ENCODE data around the gene HS3ST3A1. TPM values are rescaled to one million over a fixed set of nuclear protein-coding genes. Genes with fewer than 3 reads are reported as not detected.
A peak's percentile ranks its signal among the peaks of the same experiment; 100 is the strongest.

The HS3ST3A1 gene
- total and polyA plus RNA-seq, 2 experiments from 2014 or later: 39.2 to 85.1 TPM

GRCh38 chr17:13646411-13646810 lies 44.7 kb upstream of the HS3ST3A1 start:
- H4K20me1 ChIP-seq (ENCODE audit: insufficient read depth): no peaks in the 10 kb centered on the region
- 2 to 4% methylated on average over 2 of the region's 2 CpGs for WGBS, 2 experiments (ENCODE audit: low coverage in 1 of 2, low lambda C conversion rate in 2 of 2, missing lambda C conversion rate in 2 of 2)
- no peaks in the 10 kb centered on the region for H3K36me3 ChIP-seq (ENCODE audit: low read depth)
- peak overlapping the region; percentile 44 for H3K27ac ChIP-seq
- H3K79me2 ChIP-seq (ENCODE audit: insufficient read depth): no peaks in the 10 kb centered on the region
- H3K9me3 ChIP-seq (ENCODE audit: low read depth): no peaks in the 10 kb centered on the region
- in situ Hi-C loops (cut with MboI): no loop called here
- H3F3A ChIP-seq (ENCODE audit: insufficient read depth): peaks cover 15% of the 10 kb centered on the region; the same call in 1 of the 2 replicates
- no peaks in the 10 kb centered on the region for H3K9me2 ChIP-seq (ENCODE audit: insufficient read depth)
- no peak for TF ChIP-seq EZH2 (IDR thresholded peaks at IDR 0.05; ENCODE audit: insufficient read depth, poor library complexity, severe bottlenecking)
- no peak for TF ChIP-seq EZH2phosphoT487 (IDR thresholded peaks at IDR 0.05; ENCODE audit: insufficient read depth, low read depth)
- peak overlapping the region; percentile 59 for H2AFZ ChIP-seq
- DNase-seq: peak; percentile 69
- H3K4me2 ChIP-seq (ENCODE audit: unreplicated experiment): peak overlapping the region; percentile 54
- H3K4me3 ChIP-seq: 0 out of 2 replicates have a peak overlapping the region, but pooled peaks have one; percentile 7
- no peak overlapping the region for H3K9ac ChIP-seq
- H3K27me3 ChIP-seq (replicated peaks; ENCODE audit: insufficient read depth): no peaks in the 10 kb centered on the region
- peaks cover 13% of the 10 kb centered on the region for H3K4me1 ChIP-seq (ENCODE audit: insufficient read depth)

GRCh38 chr17:13643180-13643579 lies 41.5 kb upstream of the HS3ST3A1 start:
- Histone ChIP-seq H4K20me1 (ENCODE audit: insufficient read depth) (no peaks in the 10 kb centered on the region), H3K79me2 (ENCODE audit: insufficient read depth) (no peaks in the 10 kb centered on the region), H3F3A (ENCODE audit: insufficient read depth) (peaks cover 15% of the 10 kb centered on the region; the same call in 1 of the 2 replicates), H3K9ac (no peak overlapping the region), H3K27ac (no peak overlapping the region), H3K27me3 (replicated peaks; ENCODE audit: insufficient read depth) (no peaks in the 10 kb centered on the region), H3K4me1 (ENCODE audit: insufficient read depth) (peaks cover 13% of the 10 kb centered on the region), H3K4me3 (no peak overlapping the region), H2AFZ (no peak overlapping the region), H3K9me2 (ENCODE audit: insufficient read depth) (no peaks in the 10 kb centered on the region), H3K4me2 (ENCODE audit: unreplicated experiment) (no peak overlapping the region), H3K36me3 (ENCODE audit: low read depth) (no peaks in the 10 kb centered on the region), H3K9me3 (ENCODE audit: low read depth) (no peaks in the 10 kb centered on the region)
- 77 to 84% methylated on average over 2 of the region's 2 CpGs for WGBS, 2 experiments (ENCODE audit: low coverage in 1 of 2, low lambda C conversion rate in 2 of 2, missing lambda C conversion rate in 2 of 2)
- TF ChIP-seq EZH2phosphoT487 (IDR thresholded peaks at IDR 0.05; ENCODE audit: insufficient read depth, low read depth): no peak
- no peak for TF ChIP-seq EZH2 (IDR thresholded peaks at IDR 0.05; ENCODE audit: insufficient read depth, poor library complexity, severe bottlenecking)
- DNase-seq: no peak
- in situ Hi-C loops (cut with MboI): no loop called here

GRCh38 chr17:13642188-13642587 lies 40.5 kb upstream of the HS3ST3A1 start:
- H3K27me3 ChIP-seq (replicated peaks; ENCODE audit: insufficient read depth): no peaks in the 10 kb centered on the region
- peaks cover 10% of the 10 kb centered on the region; the same call in 1 of the 2 replicates for H3F3A ChIP-seq (ENCODE audit: insufficient read depth)
- H3K9ac ChIP-seq: no peak overlapping the region
- H3K27ac ChIP-seq: no peak overlapping the region
- no peaks in the 10 kb centered on the region for H3K36me3 ChIP-seq (ENCODE audit: low read depth)
- no peak overlapping the region for H3K4me2 ChIP-seq (ENCODE audit: unreplicated experiment)
- in situ Hi-C loops (cut with MboI): no loop called here
- no peaks in the 10 kb centered on the region for H3K9me2 ChIP-seq (ENCODE audit: insufficient read depth)
- 38 to 65% methylated on average over 2 of the region's 2 CpGs for WGBS, 2 experiments (ENCODE audit: low coverage in 1 of 2, low lambda C conversion rate in 2 of 2, missing lambda C conversion rate in 2 of 2)
- H2AFZ ChIP-seq: no peak overlapping the region
- H3K9me3 ChIP-seq (ENCODE audit: low read depth): no peaks in the 10 kb centered on the region
- no peak overlapping the region for H3K4me3 ChIP-seq
- H3K79me2 ChIP-seq (ENCODE audit: insufficient read depth): no peaks in the 10 kb centered on the region
- no peaks in the 10 kb centered on the region for H4K20me1 ChIP-seq (ENCODE audit: insufficient read depth)
- no peak for TF ChIP-seq EZH2phosphoT487 (IDR thresholded peaks at IDR 0.05; ENCODE audit: insufficient read depth, low read depth)
- no peak for TF ChIP-seq EZH2 (IDR thresholded peaks at IDR 0.05; ENCODE audit: insufficient read depth, poor library complexity, severe bottlenecking)
- DNase-seq: no peak
- peaks cover 10% of the 10 kb centered on the region for H3K4me1 ChIP-seq (ENCODE audit: insufficient read depth)

- H3K4me3 ChIP-seq: no peak overlapping the region
- in situ Hi-C loops (cut with MboI): no loop called here
- H3K9me3 ChIP-seq (ENCODE audit: low read depth): no peaks in the 10 kb centered on the region
- no peak overlapping the region for H2AFZ ChIP-seq
- no peak overlapping the region for H3K27ac ChIP-seq
- no peak for TF ChIP-seq EZH2phosphoT487 (IDR thresholded peaks at IDR 0.05; ENCODE audit: insufficient read depth, low read depth)
- TF ChIP-seq EZH2 (IDR thresholded peaks at IDR 0.05; ENCODE audit: insufficient read depth, poor library complexity, severe bottlenecking): no peak
- H3K36me3 ChIP-seq (ENCODE audit: low read depth): no peaks in the 10 kb centered on the region
- no peak for DNase-seq
- H3K27me3 ChIP-seq (replicated peaks; ENCODE audit: insufficient read depth): no peaks in the 10 kb centered on the region
- H3K9me2 ChIP-seq (ENCODE audit: insufficient read depth): no peaks in the 10 kb centered on the region
- no peaks in the 10 kb centered on the region for H3K79me2 ChIP-seq (ENCODE audit: insufficient read depth)
- no peak overlapping the region for H3K9ac ChIP-seq
- H4K20me1 ChIP-seq (ENCODE audit: insufficient read depth): no peaks in the 10 kb centered on the region
- H3K4me1 ChIP-seq (ENCODE audit: insufficient read depth): no peaks in the 10 kb centered on the region
- 53 to 66% methylated on average over 3 of the region's 3 CpGs for WGBS, 2 experiments (ENCODE audit: low coverage in 1 of 2, low lambda C conversion rate in 2 of 2, missing lambda C conversion rate in 2 of 2)
- no peaks in the 10 kb centered on the region for H3F3A ChIP-seq (ENCODE audit: insufficient read depth)
- no peak overlapping the region for H3K4me2 ChIP-seq (ENCODE audit: unreplicated experiment)
Observed at GRCh38 chr17:13640551-13640950, 38.8 kb upstream of the HS3ST3A1 start.

Data from GM23248 (cell line).